Mucosa of gallbladder (tissue), 1 donor: ENCODE results near the gene ZFP92. TPM values are rescaled to one million over a fixed set of nuclear protein-coding genes. Genes with fewer than 3 reads are reported as not detected.

Source experiments
- DNase-seq: peaks from one replicate; pipeline ENCODE4 v3.0.0-alpha.2; 2020; ENCODE audit warnings: low spot score
- total RNA-seq: library from RNA; stranded (reverse); gene quantifications from one replicate; pipeline ENCODE4 v1.2.1, GENCODE V29; 2021
- donor health status: DM: no; HTN: no; CAD: no.

The ZFP92 gene
- total RNA-seq, 1 donor from 2014 or later = 0.60 TPM

- DNase-seq = no peak
Observed at GRCh38 chrX:153408221-153408721, 3.0 kb upstream of the ZFP92 start.

- no peak for DNase-seq
Observed at GRCh38 chrX:153408871-153409351, 2.4 kb upstream of the ZFP92 start.

GRCh38 chrX:153409414-153410101 is 1.7 kb upstream of the ZFP92 start:
- no peak for DNase-seq

- no peak for DNase-seq
Observed at GRCh38 chrX:153410373-153410772, 899 bp upstream of the ZFP92 start.

GRCh38 chrX:153410888-153411254 is 401 bp upstream of the ZFP92 start:
- no peak for DNase-seq

- DNase-seq = no peak
Observed at GRCh38 chrX:153411988-153412574, 809 bp downstream of the ZFP92 start.

- no peak for DNase-seq
Observed at GRCh38 chrX:153412746-153413720, 1.8 kb downstream of the ZFP92 start.

- DNase-seq = no peak
Observed at GRCh38 chrX:153413731-153414130, 2.5 kb downstream of the ZFP92 start.

GRCh38 chrX:153414856-153415510 is 3.7 kb downstream of the ZFP92 start:
- DNase-seq = no peak

GRCh38 chrX:153416781-153417450 is 5.6 kb downstream of the ZFP92 start:
- no peak for DNase-seq

- DNase-seq = no peak
Observed at GRCh38 chrX:153417637-153418036, 6.4 kb downstream of the ZFP92 start.

- DNase-seq = no peak
Observed at GRCh38 chrX:153420851-153421599, 9.8 kb downstream of the ZFP92 start.

- no peak for DNase-seq
Observed at GRCh38 chrX:153421856-153422255, 10.6 kb downstream of the ZFP92 start.

- no peak for DNase-seq
Observed at GRCh38 chrX:153423652-153424051, 12.4 kb downstream of the ZFP92 start.

GRCh38 chrX:153426204-153426603 is 14.9 kb downstream of the ZFP92 start:
- no peak for DNase-seq

GRCh38 chrX:153430796-153431195 is 19.5 kb downstream of the ZFP92 start:
- no peak for DNase-seq

GRCh38 chrX:153433161-153433680 is 21.9 kb downstream of the ZFP92 start:
- no peak for DNase-seq

- DNase-seq = no peak
Observed at GRCh38 chrX:153433781-153434285, 22.6 kb downstream of the ZFP92 start.

GRCh38 chrX:153434801-153435200 is 23.5 kb downstream of the ZFP92 start:
- DNase-seq = no peak

- DNase-seq = no peak
Observed at GRCh38 chrX:153435845-153436244, 24.6 kb downstream of the ZFP92 start.
